ENCODE results near the gene SLC36A4.

DNA sequence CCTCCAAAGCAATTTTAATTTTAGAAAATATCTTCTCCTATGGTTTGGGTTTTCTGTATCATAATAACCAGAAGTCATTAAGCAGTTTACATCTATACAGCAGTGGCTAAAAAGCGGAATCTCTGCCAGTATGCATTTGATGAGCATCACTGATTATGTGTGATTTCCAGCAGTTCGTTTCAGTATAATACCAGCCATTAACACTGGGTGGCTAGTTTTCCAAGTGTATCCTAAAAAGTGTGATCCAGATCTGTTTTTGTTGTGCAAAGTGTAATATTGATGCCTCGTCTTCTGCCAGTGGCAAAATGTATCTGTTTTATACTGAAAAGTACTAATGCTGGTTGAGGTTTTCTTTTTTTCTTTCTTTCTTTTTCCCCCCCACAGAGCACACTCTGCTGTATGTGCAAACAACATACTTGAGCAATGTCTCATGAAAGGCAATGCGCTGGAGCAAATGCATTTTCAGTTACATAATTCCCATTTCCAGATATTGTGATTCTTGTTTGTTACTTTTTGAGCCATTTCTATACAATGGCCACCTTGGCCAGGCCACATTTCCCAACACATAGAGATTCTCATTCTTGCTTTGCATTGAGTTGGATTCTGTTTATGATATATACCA, 64.2 kb downstream of the SLC36A4 start:
- TF ChIP-seq, protein P1, sequence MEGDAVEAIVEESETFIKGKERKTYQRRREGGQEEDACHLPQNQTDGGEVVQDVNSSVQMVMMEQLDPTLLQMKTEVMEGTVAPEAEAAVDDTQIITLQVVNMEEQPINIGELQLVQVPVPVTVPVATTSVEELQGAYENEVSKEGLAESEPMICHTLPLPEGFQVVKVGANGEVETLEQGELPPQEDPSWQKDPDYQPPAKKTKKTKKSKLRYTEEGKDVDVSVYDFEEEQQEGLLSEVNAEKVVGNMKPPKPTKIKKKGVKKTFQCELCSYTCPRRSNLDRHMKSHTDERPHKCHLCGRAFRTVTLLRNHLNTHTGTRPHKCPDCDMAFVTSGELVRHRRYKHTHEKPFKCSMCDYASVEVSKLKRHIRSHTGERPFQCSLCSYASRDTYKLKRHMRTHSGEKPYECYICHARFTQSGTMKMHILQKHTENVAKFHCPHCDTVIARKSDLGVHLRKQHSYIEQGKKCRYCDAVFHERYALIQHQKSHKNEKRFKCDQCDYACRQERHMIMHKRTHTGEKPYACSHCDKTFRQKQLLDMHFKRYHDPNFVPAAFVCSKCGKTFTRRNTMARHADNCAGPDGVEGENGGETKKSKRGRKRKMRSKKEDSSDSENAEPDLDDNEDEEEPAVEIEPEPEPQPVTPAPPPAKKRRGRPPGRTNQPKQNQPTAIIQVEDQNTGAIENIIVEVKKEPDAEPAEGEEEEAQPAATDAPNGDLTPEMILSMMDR (IDR thresholded peaks at IDR 0.05) = no peak
- no peak for TF ChIP-seq POLR2A (IDR thresholded peaks at IDR 0.05)

Data from heart left ventricle (tissue), 13 donors.